KBM-7 (cell line): ENCODE data around the gene RPL9.
"Not testable (repeated sequence)": the region's sequence is repeated elsewhere in the genome, so short reads cannot be mapped to it uniquely, and the experiment has no call there.

Experiments
- DNase-seq: peaks from one replicate; pipeline ENCODE4 v3.0.0-alpha.2; 2015
- in situ Hi-C: fragments of 300-500 bp; cut with MboI; formaldehyde crosslinking; loops from 2 replicates; pipeline ENCODE4 v1.14.3; 2020; ENCODE audit warnings: low sequenced_read_pairs, low pct_unique_long_range_greater_than_20kb, mixed read lengths

The RPL9 gene

GRCh38 chr4:39458505-39459300 lies at the start of gene RPL9, which contains the start of gene LIAS:
TSS of gene RPL9 (minus strand) at chr4:39458922. CDS start at chr4:39458439, 483 bp downstream.
TSS of gene LIAS (plus strand) at chr4:39459056. CDS start at chr4:39459118, 62 bp downstream.
- in situ Hi-C loops = no loop called here
- DNase-seq = peak; percentile 98

- in situ Hi-C loops = no loop called here
- no peak for DNase-seq
These were observed 46.9 kb upstream of the RPL9 start for GRCh38 chr4:39505581-39505980.

- DNase-seq = no peak
- in situ Hi-C loops = no loop called here
These were observed 45.8 kb upstream of the RPL9 start for GRCh38 chr4:39504538-39504937.

GRCh38 chr4:39502664-39503035 lies 43.9 kb upstream of the RPL9 start:
- DNase-seq, in situ Hi-C loops: not testable (repeated sequence)

GRCh38 chr4:39502019-39502663 lies 43.4 kb upstream of the RPL9 start:
- no peak for DNase-seq
- in situ Hi-C loops = no loop called here

- in situ Hi-C loops = no loop called here
- no peak for DNase-seq
These were observed 40.0 kb upstream of the RPL9 start for GRCh38 chr4:39498727-39499020.

- DNase-seq = no peak
- in situ Hi-C loops = no loop called here
These were observed 39.4 kb upstream of the RPL9 start for GRCh38 chr4:39497909-39498726.

GRCh38 chr4:39495446-39496213 lies 36.9 kb upstream of the RPL9 start:
- DNase-seq = no peak
- in situ Hi-C loops = no loop called here

GRCh38 chr4:39494354-39494753 lies 35.6 kb upstream of the RPL9 start:
- in situ Hi-C loops = no loop called here
- no peak for DNase-seq

- in situ Hi-C loops = no loop called here
- DNase-seq = no peak
These were observed 31.6 kb upstream of the RPL9 start for GRCh38 chr4:39490322-39490721.

GRCh38 chr4:39486221-39486804 lies 27.6 kb upstream of the RPL9 start:
- in situ Hi-C loops = no loop called here
- DNase-seq = no peak

GRCh38 chr4:39484582-39485272 lies 26.0 kb upstream of the RPL9 start:
- in situ Hi-C loops = no loop called here

GRCh38 chr4:39480902-39481695 lies 22.4 kb upstream of the RPL9 start:
- in situ Hi-C loops = no loop called here
- peak; percentile 25 for DNase-seq

More at GRCh38 chr4:39484582-39485272, 26.0 kb upstream of the RPL9 start:
- DNase-seq = no peak

GRCh38 chr4:39480251-39480650 lies 21.5 kb upstream of the RPL9 start:
- in situ Hi-C loops = no loop called here
- no peak for DNase-seq

GRCh38 chr4:39476187-39476895 lies 17.6 kb upstream of the RPL9 start:
- in situ Hi-C loops = no loop called here
- DNase-seq = no peak

GRCh38 chr4:39472396-39472795 lies 13.7 kb upstream of the RPL9 start:
- in situ Hi-C loops = no loop called here
- DNase-seq = no peak

- in situ Hi-C loops = no loop called here
- no peak for DNase-seq
These were observed 11.7 kb upstream of the RPL9 start for GRCh38 chr4:39470402-39470801.
